Thyroid gland (tissue), 4 donors: Measurements from ENCODE around the gene PGLYRP3. TPM values are rescaled to one million over a fixed set of nuclear protein-coding genes. Genes with fewer than 3 reads are reported as not detected.

Experiments used
- DNase-seq, 2 donors: peaks; one replicate each; pipeline ENCODE4 v3.0.0-alpha.2; 2019
- H3K27ac ChIP-seq, 3 donors: fragments of 200-600 bp; sonication (generic); 1 replicate in 2 of 3; 2 replicates in 1 of 3; pipeline ENCODE4 v1.5.1; 2016 to 2019; ENCODE audit warnings: mild to moderate bottlenecking in 1 of 3, moderate library complexity in 1 of 3
- H3K27me3 ChIP-seq: fragments of 200-600 bp; sonication (generic); one replicate; pipeline ENCODE4 v1.5.1; 2019
- H3K36me3 ChIP-seq, 2 donors: fragments of 200-600 bp; sonication (generic); one replicate each; pipeline ENCODE4 v1.5.1; 2016 to 2019
- H3K4me1 ChIP-seq, 2 donors: fragments of 200-600 bp; sonication (generic); one replicate each; pipeline ENCODE4 v1.5.1; 2017 to 2019
- H3K4me3 ChIP-seq, 3 donors: fragments of 200-600 bp; sonication (generic); replicated peaks in 1 of 3; 1 replicate in 2 of 3; 2 replicates in 1 of 3; pipeline ENCODE4 v1.5.1; 2016; ENCODE audit warnings: mild to moderate bottlenecking in 1 of 3
- H3K9me3 ChIP-seq: fragments of 200-600 bp; sonication (generic); one replicate; pipeline ENCODE4 v1.5.1; 2017
- POLR2A ChIP-seq, 2 donors: fragments of 450-650 bp; IDR thresholded peaks; one replicate each; pipeline ENCODE4 v1.6.1; 2017; ENCODE audit warnings: antibody characterized with exemption in 2 of 2, mild to moderate bottlenecking in 2 of 2, moderate library complexity in 1 of 2
- WGBS, 2 donors: methylation state at CpG; one replicate each; pipeline ENCODE4 v1.1.5; 2017; 5-methylcytosine and 5-hydroxymethylcytosine counted together
- intact Hi-C: fragments of 100-400 bp; cut with DNase I; formaldehyde crosslinking; loops from one replicate; pipeline ENCODE4 v1.15.1; 2023
- total RNA-seq, 4 donors: library from RNA; depleted of rRNA; stranded (reverse); fragments of >200 nt; gene quantifications; one replicate each; pipeline ENCODE4 v1.2.3, GENCODE V29; 2016
- TF ChIP-seq, protein P1 (sequence below), 6 experiments: fragments of 200-600 bp in 3 of 6; fragments of 450-650 bp in 3 of 6; sonication (generic) in 3 of 6; IDR thresholded peaks; one replicate each; pipeline ENCODE4 v1.5.1; 2016 to 2019; ENCODE audit warnings: antibody characterized with exemption in 6 of 6, mild to moderate bottlenecking in 2 of 6, inconsistent platforms in 1 of 6, moderate library complexity in 1 of 6

Gene PGLYRP3
- total RNA-seq, 4 donors from 2014 or later, result not detected

DNA sequence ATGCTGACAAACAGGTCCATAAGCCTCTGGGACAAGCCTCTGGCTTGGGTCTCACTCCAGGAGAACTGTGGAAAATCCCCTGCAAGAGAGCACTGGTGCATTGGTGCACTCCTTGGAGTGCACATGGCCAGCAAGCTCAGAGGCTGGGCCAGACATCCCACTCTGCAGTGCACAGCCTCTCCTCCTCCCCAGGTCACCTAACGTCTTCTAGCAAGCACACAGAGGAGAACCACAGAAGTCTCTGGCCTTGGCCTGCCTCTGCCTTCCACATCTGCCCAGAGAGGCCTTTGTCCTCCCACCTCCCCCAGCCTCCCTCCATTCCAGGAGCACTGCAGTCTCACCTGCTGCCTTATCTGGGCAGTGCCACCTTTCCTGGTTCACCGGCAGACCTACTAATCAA lies 4.2 kb downstream of the PGLYRP3 start:
- H3K27me3 ChIP-seq, result no peaks in the 10 kb centered on the region
- intact Hi-C loops, result no loop called here
- no peak for DNase-seq

DNA sequence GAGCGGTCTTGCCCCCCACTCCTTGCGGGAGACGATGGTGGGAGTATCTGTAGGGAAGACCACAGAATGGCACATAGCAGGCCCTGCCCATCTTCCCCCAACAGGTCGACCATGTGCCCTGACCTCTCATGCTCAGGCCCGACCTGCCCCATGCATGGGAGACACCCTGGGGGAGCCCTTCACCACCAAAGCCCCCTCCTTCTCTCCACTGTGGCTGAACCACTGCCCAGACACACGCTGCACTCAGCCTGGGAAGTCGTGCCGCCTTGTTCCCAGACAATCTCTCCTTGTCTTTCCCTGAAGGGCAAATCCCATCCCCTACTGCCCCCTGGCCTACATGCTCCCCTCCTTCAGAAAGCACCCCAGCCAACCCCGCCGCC lies 5.5 kb downstream of the PGLYRP3 start:
- H3K27ac ChIP-seq, result no peak overlapping the region
- no peaks in the 10 kb centered on the region for H3K27me3 ChIP-seq
- no peak for TF ChIP-seq POLR2A (IDR thresholded peaks at IDR 0.05)
- TF ChIP-seq, protein P1, sequence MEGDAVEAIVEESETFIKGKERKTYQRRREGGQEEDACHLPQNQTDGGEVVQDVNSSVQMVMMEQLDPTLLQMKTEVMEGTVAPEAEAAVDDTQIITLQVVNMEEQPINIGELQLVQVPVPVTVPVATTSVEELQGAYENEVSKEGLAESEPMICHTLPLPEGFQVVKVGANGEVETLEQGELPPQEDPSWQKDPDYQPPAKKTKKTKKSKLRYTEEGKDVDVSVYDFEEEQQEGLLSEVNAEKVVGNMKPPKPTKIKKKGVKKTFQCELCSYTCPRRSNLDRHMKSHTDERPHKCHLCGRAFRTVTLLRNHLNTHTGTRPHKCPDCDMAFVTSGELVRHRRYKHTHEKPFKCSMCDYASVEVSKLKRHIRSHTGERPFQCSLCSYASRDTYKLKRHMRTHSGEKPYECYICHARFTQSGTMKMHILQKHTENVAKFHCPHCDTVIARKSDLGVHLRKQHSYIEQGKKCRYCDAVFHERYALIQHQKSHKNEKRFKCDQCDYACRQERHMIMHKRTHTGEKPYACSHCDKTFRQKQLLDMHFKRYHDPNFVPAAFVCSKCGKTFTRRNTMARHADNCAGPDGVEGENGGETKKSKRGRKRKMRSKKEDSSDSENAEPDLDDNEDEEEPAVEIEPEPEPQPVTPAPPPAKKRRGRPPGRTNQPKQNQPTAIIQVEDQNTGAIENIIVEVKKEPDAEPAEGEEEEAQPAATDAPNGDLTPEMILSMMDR (IDR thresholded peaks at IDR 0.05), result no peak
- intact Hi-C loops, result no loop called here
- no peaks in the 10 kb centered on the region for H3K9me3 ChIP-seq
- no peaks in the 10 kb centered on the region for H3K4me1 ChIP-seq
- WGBS, 2 donors, result 84 to 88% methylated on average over 9 to 10 of the region's 10 CpGs
- no peaks in the 10 kb centered on the region for H3K36me3 ChIP-seq
- no peak for DNase-seq
- H3K4me3 ChIP-seq, result no peak overlapping the region

More for the DNA sequence above, 4.2 kb downstream of the PGLYRP3 start:
- Histone ChIP-seq H3K4me1 (no peaks in the 10 kb centered on the region), H3K27ac (no peak overlapping the region), H3K9me3 (no peaks in the 10 kb centered on the region), H3K4me3 (no peak overlapping the region), H3K36me3 (no peaks in the 10 kb centered on the region)
- 66 to 98% methylated on average over 2 of the region's 2 CpGs for WGBS, 2 donors
- TF ChIP-seq POLR2A (IDR thresholded peaks at IDR 0.05), result no peak
- TF ChIP-seq, protein P1 (IDR thresholded peaks at IDR 0.05), result no peak

DNA sequence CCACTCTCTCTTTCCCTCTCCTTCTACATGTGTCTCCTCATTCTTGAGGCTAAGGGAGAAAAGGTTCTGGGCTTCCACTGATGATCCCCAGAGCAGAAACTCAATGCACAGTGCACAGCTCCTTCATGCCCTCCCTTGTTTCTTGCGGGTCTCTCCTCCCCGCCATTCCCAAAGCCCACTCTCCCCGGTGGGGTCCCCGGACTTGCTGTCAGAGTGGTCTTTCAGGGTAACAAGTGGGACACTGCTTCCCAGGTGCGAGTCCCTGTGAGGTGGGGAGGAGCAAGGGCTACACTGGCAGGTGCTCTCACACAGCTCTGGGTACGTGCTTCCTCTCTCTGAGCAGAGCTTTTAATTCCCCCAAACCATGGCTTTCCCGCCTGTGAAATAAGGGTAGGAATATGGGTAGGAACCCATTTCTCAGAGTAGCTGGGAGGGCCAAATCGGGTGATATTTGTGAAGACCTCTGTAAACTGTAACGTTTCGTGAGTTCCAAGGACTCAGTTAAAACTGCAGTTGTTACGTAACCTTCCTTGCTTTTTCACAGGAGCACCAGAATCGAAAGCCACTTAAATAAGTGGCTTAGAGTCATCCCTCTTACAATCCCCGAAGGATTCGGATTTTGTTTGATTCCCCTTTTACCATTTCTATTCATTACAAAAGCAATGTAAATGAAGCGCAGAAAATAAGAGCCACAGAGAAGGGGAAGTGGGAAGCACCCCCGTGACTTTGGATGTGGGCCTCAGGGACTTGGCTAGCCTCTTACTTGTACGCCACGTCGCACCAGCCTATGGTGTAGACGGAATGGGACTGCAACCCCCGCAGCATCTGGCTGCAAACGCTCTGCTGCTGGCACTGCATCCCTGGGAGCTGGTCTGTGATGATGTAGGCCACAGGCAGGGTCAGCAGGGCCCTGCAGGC lies 6.2 kb downstream of the PGLYRP3 start:
- DNase-seq, result no peak
- H3K4me1 ChIP-seq, result no peaks in the 10 kb centered on the region
- WGBS, 2 donors, result 84 to 88% methylated on average over 22 of the region's 22 CpGs
- H3K9me3 ChIP-seq, result no peaks in the 10 kb centered on the region
- no peak overlapping the region for H3K4me3 ChIP-seq
- intact Hi-C loops, result no loop called here
- TF ChIP-seq POLR2A (IDR thresholded peaks at IDR 0.05), result no peak
- TF ChIP-seq, protein P1 (IDR thresholded peaks at IDR 0.05), result no peak
- H3K36me3 ChIP-seq, result no peaks in the 10 kb centered on the region
- H3K27me3 ChIP-seq, result no peaks in the 10 kb centered on the region
- no peak overlapping the region for H3K27ac ChIP-seq

DNA sequence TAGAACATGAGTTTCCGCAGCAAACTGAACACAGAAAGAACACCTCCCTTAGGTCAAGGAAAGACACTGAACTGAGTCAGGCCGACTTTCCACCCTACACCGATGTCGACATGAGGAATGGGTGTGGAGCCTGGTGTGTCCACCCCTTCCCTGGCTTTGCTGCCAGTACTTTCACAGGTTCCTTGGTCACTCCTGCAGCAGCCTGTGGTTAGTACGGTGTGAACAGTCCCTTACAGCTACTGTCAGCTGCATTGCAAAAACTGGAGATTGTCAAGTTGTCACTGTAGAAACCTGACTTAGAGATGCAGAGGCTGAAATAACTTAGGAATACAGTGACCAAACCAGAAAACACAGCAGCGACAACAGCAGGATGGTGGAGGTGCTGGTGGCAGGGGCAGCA lies 7.1 kb downstream of the PGLYRP3 start:
- Histone ChIP-seq H3K4me1 (no peaks in the 10 kb centered on the region), H3K27me3 (no peaks in the 10 kb centered on the region), H3K27ac (no peak overlapping the region), H3K4me3 (no peak overlapping the region), H3K36me3 (no peaks in the 10 kb centered on the region), H3K9me3 (no peaks in the 10 kb centered on the region)
- no peak for DNase-seq
- 88 to 93% methylated on average over 6 of the region's 6 CpGs for WGBS, 2 donors
- intact Hi-C loops, result no loop called here
- TF ChIP-seq, protein P1 (IDR thresholded peaks at IDR 0.05), result no peak
- no peak for TF ChIP-seq POLR2A (IDR thresholded peaks at IDR 0.05)

DNA sequence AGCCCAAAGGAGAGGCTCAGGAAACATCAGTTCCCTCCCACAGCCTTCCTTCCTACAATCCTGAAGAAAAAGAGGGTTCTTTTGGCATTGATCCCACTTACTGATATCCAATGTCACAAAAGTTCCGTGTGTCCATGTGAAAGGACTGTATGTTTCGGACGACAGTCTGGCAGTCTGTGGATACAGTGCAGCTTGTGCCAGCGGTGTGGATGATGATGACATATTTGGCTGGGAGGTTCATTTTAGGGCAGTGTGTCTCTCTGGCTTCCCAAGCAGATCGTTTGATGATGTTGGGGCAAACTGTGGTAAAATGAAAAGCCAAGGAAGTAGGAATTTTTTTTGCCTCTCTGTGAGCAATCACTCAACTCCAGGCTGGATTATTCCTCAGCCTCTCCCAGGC lies 10.4 kb downstream of the PGLYRP3 start:
- H3K27ac ChIP-seq, result no peak overlapping the region
- H3K36me3 ChIP-seq, result no peaks in the 10 kb centered on the region
- no peaks in the 10 kb centered on the region for H3K27me3 ChIP-seq
- 82 to 89% methylated on average over 5 of the region's 5 CpGs for WGBS, 2 donors
- DNase-seq, result no peak
- intact Hi-C loops, result no loop called here
- no peak for TF ChIP-seq POLR2A (IDR thresholded peaks at IDR 0.05)
- TF ChIP-seq, protein P1 (IDR thresholded peaks at IDR 0.05), result no peak
- no peaks in the 10 kb centered on the region for H3K4me1 ChIP-seq
- no peaks in the 10 kb centered on the region for H3K9me3 ChIP-seq
- H3K4me3 ChIP-seq, result no peak overlapping the region
